ENCODE results near the gene KNSTRN. TPM values are rescaled to one million over a fixed set of nuclear protein-coding genes. Genes with fewer than 3 reads are reported as not detected.
A peak's percentile ranks its signal among the peaks of the same experiment; 100 is the strongest.

The KNSTRN gene
- total and polyA plus RNA-seq, 2 of the 13 experiments (the other 11 are each of a cell fraction or from before 2014, with no cell fraction given), result 20.3 to 62.3 TPM

DNA sequence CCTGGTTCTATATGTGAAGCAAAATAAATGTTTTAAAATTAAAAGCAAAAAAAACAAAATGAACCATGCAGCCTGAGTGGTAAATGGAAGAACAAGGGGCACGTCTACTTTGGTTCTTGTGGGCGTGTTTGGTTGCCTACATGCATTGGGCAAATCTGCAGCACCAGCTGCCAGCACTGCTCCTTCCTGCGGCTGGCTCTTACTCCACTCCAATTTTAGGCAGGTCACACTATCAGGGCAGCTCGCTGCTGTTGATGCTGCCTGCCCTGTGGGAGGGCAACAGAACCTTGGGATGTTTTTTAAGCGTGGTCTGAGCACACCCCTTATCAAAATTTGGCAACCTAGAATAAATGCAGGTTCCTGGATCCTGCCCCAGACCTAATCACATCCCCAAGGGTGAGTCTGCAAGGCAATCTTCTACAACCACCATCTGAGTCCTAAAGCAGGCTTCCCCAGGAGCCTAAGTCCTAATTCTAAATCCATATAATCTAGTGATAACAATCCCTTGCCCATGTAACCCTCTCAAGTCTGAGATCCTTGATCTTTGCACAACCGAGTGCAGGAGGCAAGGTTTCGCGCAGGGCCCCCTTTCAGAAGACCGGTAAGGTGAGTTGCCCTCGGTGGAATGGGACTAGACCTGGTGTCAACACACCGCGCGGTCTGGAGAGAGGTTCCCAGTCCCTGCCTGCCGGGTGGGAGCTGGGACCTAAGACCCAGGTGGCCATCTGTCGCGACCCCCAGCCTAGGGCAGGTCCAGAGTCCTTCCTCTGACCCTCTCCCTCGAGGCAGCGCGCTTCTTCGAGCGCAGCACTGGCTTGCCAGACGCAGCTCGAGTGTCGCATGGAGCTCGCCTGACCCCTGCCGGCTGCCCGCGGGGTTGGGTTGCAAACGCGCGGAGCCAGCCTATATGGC, 39.0 kb downstream of the KNSTRN start (continued):
- TF ChIP-seq AKAP8 (CRISPR knock-in tag; IDR thresholded peaks at IDR 0.05), result peak; percentile 98
- TF ChIP-seq, protein P1, sequence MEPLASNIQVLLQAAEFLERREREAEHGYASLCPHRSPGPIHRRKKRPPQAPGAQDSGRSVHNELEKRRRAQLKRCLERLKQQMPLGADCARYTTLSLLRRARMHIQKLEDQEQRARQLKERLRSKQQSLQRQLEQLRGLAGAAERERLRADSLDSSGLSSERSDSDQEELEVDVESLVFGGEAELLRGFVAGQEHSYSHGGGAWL (CRISPR knock-in tag; IDR thresholded peaks at IDR 0.05), result peak; percentile 68; the same call in 1 of the 2 replicates
- peak; percentile 94 for TF ChIP-seq RAD21 (CRISPR knock-in tag; IDR thresholded peaks at IDR 0.05)
- no peak for TF ChIP-seq PHF20 (CRISPR knock-in tag; IDR thresholded peaks at IDR 0.05)
- TF ChIP-seq ZBTB7A (CRISPR knock-in tag; IDR thresholded peaks at IDR 0.05), result 0 out of 2 replicates have a peak, but pooled peaks have one; percentile 35
- peak; percentile 56; the same call in 1 of the 2 replicates for TF ChIP-seq RXRB (CRISPR knock-in tag; IDR thresholded peaks at IDR 0.05; ENCODE audit: borderline replicate concordance)
- TF ChIP-seq ASH2L (IDR thresholded peaks at IDR 0.05; ENCODE audit: insufficient read length, low read depth, low read length), result no peak
- peak; percentile 64; the same call in 1 of the 2 replicates for TF ChIP-seq SALL1 (CRISPR knock-in tag; IDR thresholded peaks at IDR 0.05)
- TF ChIP-seq CBX5 (CRISPR knock-in tag; IDR thresholded peaks at IDR 0.05; ENCODE audit: borderline replicate concordance), result peak; percentile 21; the same call in 1 of the 2 replicates
- TF ChIP-seq CEBPB (IDR thresholded peaks at IDR 0.05; ENCODE audit: borderline replicate concordance, low read depth, low read length), result no peak
- TF ChIP-seq ZNF598 (CRISPR knock-in tag; IDR thresholded peaks at IDR 0.05; ENCODE audit: borderline replicate concordance), result 0 out of 2 replicates have a peak, but pooled peaks have one; percentile 52
- TF ChIP-seq IKZF4 (CRISPR knock-in tag; IDR thresholded peaks at IDR 0.05; ENCODE audit: borderline replicate concordance, low read depth, not compliant biosample characterization), result no peak
- TF ChIP-seq, protein P2, sequence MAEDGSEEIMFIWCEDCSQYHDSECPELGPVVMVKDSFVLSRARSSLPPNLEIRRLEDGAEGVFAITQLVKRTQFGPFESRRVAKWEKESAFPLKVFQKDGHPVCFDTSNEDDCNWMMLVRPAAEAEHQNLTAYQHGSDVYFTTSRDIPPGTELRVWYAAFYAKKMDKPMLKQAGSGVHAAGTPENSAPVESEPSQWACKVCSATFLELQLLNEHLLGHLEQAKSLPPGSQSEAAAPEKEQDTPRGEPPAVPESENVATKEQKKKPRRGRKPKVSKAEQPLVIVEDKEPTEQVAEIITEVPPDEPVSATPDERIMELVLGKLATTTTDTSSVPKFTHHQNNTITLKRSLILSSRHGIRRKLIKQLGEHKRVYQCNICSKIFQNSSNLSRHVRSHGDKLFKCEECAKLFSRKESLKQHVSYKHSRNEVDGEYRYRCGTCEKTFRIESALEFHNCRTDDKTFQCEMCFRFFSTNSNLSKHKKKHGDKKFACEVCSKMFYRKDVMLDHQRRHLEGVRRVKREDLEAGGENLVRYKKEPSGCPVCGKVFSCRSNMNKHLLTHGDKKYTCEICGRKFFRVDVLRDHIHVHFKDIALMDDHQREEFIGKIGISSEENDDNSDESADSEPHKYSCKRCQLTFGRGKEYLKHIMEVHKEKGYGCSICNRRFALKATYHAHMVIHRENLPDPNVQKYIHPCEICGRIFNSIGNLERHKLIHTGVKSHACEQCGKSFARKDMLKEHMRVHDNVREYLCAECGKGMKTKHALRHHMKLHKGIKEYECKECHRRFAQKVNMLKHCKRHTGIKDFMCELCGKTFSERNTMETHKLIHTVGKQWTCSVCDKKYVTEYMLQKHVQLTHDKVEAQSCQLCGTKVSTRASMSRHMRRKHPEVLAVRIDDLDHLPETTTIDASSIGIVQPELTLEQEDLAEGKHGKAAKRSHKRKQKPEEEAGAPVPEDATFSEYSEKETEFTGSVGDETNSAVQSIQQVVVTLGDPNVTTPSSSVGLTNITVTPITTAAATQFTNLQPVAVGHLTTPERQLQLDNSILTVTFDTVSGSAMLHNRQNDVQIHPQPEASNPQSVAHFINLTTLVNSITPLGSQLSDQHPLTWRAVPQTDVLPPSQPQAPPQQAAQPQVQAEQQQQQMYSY (CRISPR knock-in tag; IDR thresholded peaks at IDR 0.05), result no peak
- TF ChIP-seq ZMYM4 (CRISPR knock-in tag; IDR thresholded peaks at IDR 0.05), result peak; percentile 41; the same call in 1 of the 2 replicates
- no peak for TF ChIP-seq GTF2F1 (IDR thresholded peaks at IDR 0.05; ENCODE audit: low read length)
- no peak for TF ChIP-seq CC2D1A (CRISPR knock-in tag; IDR thresholded peaks at IDR 0.05)
- TF ChIP-seq, protein P3, sequence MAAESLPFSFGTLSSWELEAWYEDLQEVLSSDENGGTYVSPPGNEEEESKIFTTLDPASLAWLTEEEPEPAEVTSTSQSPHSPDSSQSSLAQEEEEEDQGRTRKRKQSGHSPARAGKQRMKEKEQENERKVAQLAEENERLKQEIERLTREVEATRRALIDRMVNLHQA (CRISPR knock-in tag; IDR thresholded peaks at IDR 0.05), result no peak
- TF ChIP-seq FOXO1 (CRISPR knock-in tag; IDR thresholded peaks at IDR 0.05), result peak; percentile 64; the same call in 1 of the 2 replicates
- no peak for TF ChIP-seq KMT2A (CRISPR knock-in tag; IDR thresholded peaks at IDR 0.05)
- peak; percentile 55; the same call in 1 of the 2 replicates for TF ChIP-seq ZBTB7B (CRISPR knock-in tag; IDR thresholded peaks at IDR 0.05)
- TF ChIP-seq TBX3 (IDR thresholded peaks at IDR 0.05; ENCODE audit: borderline replicate concordance), result no peak
- TF ChIP-seq CEBPG (CRISPR knock-in tag; IDR thresholded peaks at IDR 0.05), result peak; percentile 27; the same call in 1 of the 2 replicates
- TF ChIP-seq, protein P4, sequence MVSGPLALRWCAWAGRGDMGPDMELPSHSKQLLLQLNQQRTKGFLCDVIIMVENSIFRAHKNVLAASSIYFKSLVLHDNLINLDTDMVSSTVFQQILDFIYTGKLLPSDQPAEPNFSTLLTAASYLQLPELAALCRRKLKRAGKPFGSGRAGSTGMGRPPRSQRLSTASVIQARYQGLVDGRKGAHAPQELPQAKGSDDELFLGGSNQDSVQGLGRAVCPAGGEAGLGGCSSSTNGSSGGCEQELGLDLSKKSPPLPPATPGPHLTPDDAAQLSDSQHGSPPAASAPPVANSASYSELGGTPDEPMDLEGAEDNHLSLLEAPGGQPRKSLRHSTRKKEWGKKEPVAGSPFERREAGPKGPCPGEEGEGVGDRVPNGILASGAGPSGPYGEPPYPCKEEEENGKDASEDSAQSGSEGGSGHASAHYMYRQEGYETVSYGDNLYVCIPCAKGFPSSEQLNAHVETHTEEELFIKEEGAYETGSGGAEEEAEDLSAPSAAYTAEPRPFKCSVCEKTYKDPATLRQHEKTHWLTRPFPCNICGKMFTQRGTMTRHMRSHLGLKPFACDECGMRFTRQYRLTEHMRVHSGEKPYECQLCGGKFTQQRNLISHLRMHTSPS (CRISPR knock-in tag; IDR thresholded peaks at IDR 0.05; ENCODE audit: low read depth), result no peak
- TF ChIP-seq ZKSCAN5 (CRISPR knock-in tag; IDR thresholded peaks at IDR 0.05), result no peak
